ENCODE results near the gene FSIP1.

Gene FSIP1

DNA sequence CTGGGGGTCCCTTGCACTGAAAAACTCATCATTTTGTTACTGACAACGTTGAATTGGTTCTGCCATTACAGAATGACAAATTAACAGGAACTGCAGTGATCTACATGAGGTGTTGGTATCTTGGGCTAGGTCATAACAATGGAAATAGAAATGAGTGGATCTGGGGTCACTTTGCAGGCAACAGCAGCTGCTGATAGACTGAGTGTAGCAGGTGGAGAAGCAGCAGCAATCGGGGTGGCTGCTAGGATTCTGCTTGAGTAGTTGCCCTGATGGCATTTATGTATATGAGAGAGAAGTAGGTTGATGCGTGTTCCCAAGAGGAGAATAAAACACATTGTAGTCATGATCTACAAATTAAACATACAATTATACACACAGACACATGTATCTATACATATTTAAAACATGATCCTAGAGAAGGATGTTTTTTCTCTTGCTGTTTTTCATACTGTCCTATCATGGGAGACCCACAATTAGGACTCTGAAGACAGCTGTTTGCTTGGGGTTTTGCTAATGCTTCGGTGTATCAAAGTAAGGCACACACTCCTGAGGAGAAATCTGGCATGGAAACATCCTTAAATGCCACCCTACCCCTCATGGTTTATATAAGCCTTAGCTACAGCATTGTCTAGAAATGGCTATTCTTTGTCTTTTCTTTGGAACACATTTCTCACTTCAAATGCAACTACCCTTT, 217.5 kb downstream of the FSIP1 start:
- TF ChIP-seq, protein P1, sequence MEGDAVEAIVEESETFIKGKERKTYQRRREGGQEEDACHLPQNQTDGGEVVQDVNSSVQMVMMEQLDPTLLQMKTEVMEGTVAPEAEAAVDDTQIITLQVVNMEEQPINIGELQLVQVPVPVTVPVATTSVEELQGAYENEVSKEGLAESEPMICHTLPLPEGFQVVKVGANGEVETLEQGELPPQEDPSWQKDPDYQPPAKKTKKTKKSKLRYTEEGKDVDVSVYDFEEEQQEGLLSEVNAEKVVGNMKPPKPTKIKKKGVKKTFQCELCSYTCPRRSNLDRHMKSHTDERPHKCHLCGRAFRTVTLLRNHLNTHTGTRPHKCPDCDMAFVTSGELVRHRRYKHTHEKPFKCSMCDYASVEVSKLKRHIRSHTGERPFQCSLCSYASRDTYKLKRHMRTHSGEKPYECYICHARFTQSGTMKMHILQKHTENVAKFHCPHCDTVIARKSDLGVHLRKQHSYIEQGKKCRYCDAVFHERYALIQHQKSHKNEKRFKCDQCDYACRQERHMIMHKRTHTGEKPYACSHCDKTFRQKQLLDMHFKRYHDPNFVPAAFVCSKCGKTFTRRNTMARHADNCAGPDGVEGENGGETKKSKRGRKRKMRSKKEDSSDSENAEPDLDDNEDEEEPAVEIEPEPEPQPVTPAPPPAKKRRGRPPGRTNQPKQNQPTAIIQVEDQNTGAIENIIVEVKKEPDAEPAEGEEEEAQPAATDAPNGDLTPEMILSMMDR (IDR thresholded peaks at IDR 0.05; ENCODE audit: low read depth, low read length, missing control alignments): no peak
- no peak for DNase-seq
- Histone ChIP-seq H3K27me3 (replicated peaks) (no peaks in the 10 kb centered on the region), H3K27ac (no peak overlapping the region), H3K36me3 (replicated peaks) (no peaks in the 10 kb centered on the region), H3K4me3 (ENCODE audit: low read depth, low read length) (no peak overlapping the region)
- in situ Hi-C loops (cut with HindIII; ENCODE audit: low pct_ligation_motif_present, low sequenced_read_pairs): no loop called here

DNA sequence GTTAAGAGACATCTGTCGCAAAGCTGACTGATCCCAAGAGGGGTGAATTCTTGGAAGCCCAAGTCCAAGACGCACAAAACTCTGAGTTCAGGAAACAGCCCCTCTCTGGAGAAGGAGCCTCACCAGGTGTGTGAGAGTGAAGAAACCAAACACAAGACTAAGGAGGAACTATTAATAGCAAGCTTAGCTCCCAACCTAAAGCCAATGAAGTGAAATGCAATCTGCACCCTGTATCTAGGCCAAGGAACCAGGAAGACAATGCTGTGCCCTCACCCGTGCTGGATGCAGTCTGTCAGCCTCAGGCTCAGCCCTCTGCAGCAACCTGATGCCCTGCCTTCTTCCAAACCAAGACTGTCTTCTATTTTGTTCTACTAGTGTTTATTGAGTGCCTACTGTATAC, 224.2 kb downstream of the FSIP1 start:
- in situ Hi-C loops (cut with HindIII; ENCODE audit: low pct_ligation_motif_present, low sequenced_read_pairs): no loop called here
- no peak overlapping the region for H3K4me3 ChIP-seq (ENCODE audit: low read depth, low read length)
- TF ChIP-seq, protein P1 (IDR thresholded peaks at IDR 0.05; ENCODE audit: low read depth, low read length, missing control alignments): no peak
- no peaks in the 10 kb centered on the region for H3K36me3 ChIP-seq (replicated peaks)
- no peak overlapping the region for H3K27ac ChIP-seq
- DNase-seq: no peak
- H3K27me3 ChIP-seq (replicated peaks): no peaks in the 10 kb centered on the region

GRCh38 chr15:39556461-39556860, 226.2 kb downstream of the FSIP1 start:
- TF ChIP-seq, protein P1 (IDR thresholded peaks at IDR 0.05; ENCODE audit: low read depth, low read length, missing control alignments): no peak
- Histone ChIP-seq H3K27me3 (replicated peaks) (no peaks in the 10 kb centered on the region), H3K27ac (no peak overlapping the region), H3K4me3 (ENCODE audit: low read depth, low read length) (no peak overlapping the region), H3K36me3 (replicated peaks) (no peaks in the 10 kb centered on the region)
- in situ Hi-C loops (cut with HindIII; ENCODE audit: low pct_ligation_motif_present, low sequenced_read_pairs): no loop called here
- no peak for DNase-seq

- DNase-seq: no peak
- H3K27me3 ChIP-seq (replicated peaks): no peaks in the 10 kb centered on the region
Measured at GRCh38 chr15:39555885-39556284, 226.8 kb downstream of the FSIP1 start.

GRCh38 chr15:39554746-39555387, 227.8 kb downstream of the FSIP1 start:
- TF ChIP-seq, protein P1 (IDR thresholded peaks at IDR 0.05; ENCODE audit: low read depth, low read length, missing control alignments): no peak
- Histone ChIP-seq H3K36me3 (replicated peaks) (no peaks in the 10 kb centered on the region), H3K27me3 (replicated peaks) (no peaks in the 10 kb centered on the region), H3K27ac (no peak overlapping the region), H3K4me3 (ENCODE audit: low read depth, low read length) (no peak overlapping the region)
- in situ Hi-C loops (cut with HindIII; ENCODE audit: low pct_ligation_motif_present, low sequenced_read_pairs): no loop called here
- DNase-seq: no peak

More at GRCh38 chr15:39555885-39556284, 226.8 kb downstream of the FSIP1 start:
- H3K36me3 ChIP-seq (replicated peaks): no peaks in the 10 kb centered on the region
- H3K27ac ChIP-seq: no peak overlapping the region
- in situ Hi-C loops (cut with HindIII; ENCODE audit: low pct_ligation_motif_present, low sequenced_read_pairs): no loop called here
- TF ChIP-seq, protein P1 (IDR thresholded peaks at IDR 0.05; ENCODE audit: low read depth, low read length, missing control alignments): no peak
- no peak overlapping the region for H3K4me3 ChIP-seq (ENCODE audit: low read depth, low read length)

Data from brain microvascular endothelial cell (primary cell).